GM21526 (cell line): Measurements from ENCODE around the gene KCNC4.

Experiments used
- ATAC-seq: cut with Tn5 transposase; IDR thresholded peaks from one replicate; pipeline ENCODE4 v1.9.1; 2021; ENCODE audit warnings: moderate library complexity; ENCODE audit not compliant: unreplicated experiment, low FRiP score

KCNC4 gene

DNA sequence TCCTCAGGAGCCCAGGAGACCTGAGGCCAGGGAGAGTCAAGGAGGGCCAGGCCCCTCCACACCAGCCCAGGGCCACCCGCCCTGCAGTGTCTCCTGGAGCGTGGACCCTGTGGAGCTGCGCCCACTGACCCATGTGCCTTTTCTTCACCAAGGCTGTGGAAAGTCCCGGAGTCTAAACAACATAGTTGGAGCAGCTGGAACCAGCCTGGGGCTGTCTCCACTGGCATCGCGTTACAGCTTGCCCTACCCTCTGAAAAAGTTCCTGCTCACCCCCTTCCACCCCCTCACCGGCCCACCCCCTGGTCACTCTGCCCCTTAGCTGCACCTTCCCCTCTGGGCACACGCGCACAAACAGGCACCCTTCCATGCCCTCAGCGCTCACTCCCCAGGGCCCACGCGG, 18.3 kb downstream of the KCNC4 start:
- no peak for ATAC-seq

DNA sequence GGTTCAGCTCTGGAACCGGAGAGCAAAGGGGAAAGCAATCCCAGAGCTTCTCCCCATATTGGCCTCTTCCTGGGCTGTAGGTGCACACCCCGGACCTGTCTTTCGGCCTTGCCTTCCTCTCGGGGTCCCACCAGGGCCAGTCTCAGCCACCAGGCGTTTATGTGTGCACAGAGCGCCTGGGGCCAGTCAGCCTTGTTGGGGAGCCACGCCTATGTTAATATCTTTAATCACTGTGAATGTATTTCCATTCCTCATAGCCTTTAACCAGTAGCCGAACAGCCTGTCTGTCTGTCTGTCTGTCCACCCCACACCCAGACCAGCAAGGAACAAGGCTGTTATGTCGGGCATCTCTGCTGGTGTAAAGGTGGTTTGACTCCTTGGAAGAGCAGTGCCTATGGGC, 18.8 kb downstream of the KCNC4 start:
- no peak for ATAC-seq

DNA sequence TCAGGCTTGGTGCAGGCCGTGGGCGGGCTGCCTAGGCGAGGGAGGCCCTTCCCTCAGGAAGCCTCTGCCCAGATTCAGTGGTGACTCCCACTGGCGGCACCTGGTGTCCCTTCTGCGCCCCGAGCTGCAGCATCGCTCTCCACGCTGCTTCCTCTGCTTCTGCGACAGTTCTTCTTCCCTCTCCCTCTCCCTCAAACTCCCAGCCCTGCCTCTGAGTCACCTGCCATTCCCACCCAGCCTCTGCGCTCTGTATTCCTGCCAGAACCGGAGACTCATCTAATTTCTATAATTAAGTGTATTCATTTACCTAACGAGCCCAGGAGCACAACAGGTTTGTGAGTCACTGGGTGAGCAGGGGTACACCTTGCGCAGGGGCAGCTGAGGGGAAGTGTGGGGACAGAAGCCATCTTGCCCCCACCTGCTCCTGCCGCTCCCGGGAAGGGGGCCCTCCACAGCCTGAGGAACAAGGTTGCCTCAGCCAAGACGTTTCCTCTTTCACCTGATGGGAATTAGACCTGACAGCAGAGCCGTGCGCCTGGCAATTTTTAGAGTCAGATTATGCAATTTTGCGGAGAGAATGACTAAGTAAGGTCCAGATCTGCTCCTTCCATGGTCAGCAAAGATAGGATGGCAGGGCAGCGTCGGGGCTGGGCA, 19.4 kb downstream of the KCNC4 start:
- ATAC-seq: no peak

DNA sequence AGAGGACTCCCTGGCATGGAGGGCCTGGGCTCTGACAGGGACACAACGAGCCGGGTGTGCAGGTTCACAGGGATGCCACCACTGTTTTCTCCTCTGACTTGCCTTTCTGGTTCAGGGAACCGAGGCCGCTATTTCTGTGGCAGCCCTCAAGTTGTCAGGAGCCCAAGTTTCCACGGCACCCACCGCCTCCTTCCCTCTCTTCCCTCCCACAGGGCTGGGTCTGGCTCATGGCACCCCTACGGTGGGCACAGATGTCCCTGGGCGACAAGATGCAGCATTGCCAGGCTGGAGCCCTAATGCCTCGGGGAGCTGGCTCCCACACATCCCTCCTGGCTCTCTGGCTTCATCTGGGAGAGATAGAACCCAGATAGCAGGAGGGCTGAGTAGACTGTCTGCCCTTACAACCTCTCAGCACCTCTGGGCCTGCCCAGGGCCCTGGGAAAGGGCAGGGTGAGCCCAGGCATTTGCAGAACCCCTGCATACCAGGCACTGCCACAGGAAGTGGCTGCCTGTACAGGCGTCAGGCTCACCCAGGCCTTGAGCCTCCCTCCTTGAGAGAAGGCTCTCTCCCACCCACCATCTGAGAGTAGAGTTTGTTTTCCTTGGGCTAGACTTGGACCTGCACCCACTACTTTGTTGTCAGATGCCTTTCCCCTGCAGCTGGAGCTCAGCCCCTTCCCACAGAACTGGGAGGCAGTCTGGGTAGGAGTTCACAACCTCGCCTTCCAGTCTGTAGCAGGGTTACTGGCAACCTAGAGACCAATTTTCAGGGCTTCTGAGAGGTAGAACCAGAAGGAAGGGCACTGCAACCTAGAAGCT, 20.5 kb downstream of the KCNC4 start:
- no peak for ATAC-seq

DNA sequence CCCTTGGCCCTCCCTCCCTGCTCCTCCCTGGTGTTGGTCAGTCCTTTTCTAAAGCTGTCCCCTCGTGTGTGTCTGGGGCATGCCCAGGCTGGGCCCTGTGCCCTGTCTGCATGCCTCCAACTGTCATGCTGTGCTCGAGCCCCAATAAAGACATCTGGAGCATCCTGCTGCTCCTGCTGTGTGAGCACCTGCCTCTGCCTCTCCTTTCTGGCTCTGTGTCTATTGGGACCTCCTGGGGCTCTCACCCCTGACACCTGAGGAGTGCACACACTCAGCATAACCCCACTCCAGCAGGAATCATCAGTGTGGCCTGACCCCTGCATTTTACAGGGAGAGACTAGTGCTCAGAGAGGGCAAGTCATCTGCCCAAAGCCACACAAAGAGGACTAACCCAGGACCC, 23.7 kb downstream of the KCNC4 start:
- no peak for ATAC-seq

DNA sequence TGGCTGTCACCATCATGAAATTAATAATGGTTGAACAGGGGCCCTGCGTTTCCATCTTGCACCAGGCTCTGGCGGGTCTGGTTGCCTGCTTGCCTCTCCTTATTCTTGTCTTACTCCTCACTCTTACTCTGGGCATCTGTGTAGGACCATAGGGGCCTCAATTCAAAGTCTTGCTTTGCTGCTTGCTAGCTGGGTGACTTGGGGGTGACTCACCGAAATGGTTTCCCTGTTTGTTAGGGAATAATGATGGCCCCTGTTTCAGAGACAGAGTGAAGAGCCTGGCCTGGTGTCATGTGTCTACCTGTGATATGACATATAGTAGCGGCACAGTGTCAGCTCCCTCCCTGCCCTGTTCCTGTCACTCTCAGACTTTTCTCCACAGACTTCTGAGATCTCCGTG, 24.6 kb downstream of the KCNC4 start:
- ATAC-seq: no peak

DNA sequence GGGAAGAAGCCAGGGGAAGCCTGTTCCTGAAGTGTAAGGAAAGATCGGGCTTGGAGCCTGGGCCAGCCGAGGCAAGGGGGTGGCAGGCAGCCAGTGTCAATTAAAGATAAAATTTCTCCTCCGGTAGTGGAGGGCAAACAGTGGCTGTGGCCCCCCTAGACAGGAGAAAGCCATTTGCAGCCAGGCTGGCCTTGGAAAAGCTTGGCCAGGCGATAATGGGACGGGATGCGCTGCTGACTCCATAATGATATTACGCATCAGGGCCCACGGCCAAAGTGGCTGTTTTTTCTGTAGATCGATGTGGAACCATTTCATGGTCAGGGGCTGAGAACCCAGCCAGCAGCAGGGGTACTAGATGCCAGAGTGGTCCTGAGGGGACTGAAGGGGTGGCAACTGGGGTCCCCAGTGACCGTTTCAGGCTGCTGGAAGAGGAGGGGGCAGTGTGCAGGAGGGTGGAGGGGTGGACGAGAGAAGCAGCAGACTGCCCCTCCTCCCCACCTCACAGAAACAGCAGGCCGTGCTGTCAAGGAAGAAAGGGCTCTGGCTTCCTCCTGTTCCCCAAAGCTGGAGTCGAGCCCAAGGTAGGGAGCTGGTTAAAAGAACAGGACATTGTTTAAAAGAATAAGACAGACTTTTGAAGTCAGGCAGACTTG, 25.2 kb downstream of the KCNC4 start:
- ATAC-seq: no peak

DNA sequence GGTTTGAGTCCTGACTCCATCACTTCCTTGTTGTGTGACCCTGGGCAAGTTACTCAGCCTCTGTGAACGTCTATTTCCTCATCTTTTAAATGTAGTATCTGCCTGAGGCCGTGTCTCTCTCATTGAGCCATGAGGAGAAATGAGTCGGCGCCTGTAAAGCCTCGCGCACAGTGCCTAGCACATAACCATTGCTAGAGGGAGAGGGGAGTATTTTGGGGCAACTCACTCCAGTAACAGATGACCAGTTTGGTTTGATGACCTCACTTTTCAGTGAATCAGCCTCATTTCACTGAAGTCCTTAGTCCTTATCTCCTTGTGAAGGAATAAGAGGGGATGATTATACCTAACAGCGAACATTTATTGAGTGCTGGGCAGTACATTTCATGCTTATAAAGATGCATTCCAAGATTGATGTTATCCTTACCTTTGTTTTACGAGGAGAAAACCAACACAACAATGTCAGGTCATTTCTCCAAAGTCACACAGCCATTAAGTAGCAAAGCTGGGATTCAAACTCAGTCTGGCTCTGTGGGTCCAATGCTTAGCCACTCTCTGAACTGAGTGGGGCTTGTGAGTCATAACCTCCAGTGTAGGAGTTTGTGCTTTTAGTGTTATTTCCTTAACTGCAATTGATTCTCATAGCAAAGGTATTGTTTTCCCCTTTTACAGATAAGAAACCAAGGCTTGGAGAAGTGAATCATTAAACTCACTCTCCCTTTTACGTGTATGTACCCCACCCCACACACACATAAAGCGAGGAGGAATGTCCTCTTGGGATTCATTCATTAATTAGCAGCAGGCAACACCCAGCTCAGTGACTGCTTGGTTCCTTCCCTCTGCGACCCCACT, 25.9 kb downstream of the KCNC4 start:
- no peak for ATAC-seq

DNA sequence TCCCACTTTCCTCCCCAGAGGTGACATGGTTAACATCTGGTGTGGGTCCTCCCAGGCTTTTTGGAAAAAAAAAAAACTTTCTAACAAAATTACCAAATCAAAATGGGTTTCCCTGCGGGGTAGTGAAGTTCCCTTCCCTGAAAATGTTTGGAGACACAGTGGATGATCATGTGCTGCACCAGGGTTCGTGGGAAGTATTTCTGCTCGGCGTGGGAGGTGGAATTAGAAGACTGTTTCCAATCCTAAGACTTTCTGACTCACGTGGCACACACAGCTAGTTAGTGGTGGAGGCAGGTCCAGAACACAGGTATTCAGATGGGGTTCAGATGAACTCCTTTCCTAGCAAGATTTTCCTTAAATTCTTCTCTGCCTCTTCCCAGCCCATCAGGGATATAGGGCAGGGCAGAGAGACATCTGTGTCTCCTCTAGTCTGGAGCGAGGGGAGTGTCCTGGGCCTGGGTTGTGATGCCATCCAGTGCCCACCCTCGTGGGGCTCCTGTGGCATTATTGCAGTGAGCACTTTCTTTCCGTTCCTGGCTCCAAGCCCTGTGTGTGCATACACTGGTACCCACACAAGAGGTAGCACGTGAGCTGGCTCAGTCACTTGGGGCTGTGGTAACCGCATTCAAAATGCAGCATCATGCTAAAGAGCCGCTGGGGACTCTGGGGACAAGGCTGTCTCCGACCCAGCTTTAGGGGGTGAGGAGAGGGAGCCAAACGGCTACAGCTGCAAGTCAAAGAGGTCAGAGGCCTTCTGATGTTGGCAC, 27.5 kb downstream of the KCNC4 start:
- no peak for ATAC-seq

DNA sequence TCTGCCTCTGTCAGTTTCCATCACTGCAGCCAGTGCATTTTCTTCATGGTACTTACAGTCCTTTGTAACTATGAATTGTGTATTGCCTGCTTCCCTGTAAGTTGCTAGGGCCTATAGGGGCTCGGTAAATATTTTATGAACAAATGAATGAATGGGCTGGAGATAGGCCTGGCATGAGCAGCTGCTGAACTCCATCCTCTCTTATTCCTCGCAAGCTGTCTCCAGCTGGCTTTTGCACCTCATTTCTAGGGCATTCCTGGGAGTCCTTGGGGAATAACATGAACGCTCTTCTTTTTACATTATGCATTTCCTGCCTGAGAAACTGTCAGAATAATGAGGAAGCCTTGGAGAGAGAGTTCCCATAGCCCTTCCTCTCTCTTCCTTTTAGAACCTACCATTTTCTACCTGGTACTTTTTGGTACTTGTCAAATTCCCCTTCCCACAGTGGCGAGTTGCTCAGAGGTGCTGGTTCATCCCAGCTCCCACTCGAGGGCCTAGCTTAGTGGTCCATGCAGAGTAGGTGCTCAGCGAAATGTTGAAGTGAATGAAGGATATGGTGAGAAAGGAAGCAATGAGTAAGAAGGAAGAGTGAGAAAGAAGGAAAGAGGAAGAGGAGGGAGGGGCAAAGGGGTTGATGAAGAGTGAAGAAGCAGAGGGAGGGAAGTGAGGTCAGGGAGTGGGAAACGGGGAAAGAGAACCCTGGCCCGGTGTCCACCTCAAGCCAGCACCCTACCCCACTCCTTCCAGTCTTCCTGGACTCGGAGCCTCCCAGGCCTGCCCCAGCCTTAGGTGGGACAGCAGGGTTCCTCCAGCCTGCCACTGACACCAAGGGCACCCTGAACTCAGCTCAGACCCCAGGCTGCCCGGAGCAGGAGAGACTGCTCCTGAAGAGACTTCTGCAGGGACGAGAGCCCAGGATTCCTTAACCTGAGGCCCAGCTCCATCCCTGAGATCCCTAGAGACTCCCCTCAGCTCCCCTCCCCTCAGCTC, 29.6 kb downstream of the KCNC4 start:
- no peak for ATAC-seq

DNA sequence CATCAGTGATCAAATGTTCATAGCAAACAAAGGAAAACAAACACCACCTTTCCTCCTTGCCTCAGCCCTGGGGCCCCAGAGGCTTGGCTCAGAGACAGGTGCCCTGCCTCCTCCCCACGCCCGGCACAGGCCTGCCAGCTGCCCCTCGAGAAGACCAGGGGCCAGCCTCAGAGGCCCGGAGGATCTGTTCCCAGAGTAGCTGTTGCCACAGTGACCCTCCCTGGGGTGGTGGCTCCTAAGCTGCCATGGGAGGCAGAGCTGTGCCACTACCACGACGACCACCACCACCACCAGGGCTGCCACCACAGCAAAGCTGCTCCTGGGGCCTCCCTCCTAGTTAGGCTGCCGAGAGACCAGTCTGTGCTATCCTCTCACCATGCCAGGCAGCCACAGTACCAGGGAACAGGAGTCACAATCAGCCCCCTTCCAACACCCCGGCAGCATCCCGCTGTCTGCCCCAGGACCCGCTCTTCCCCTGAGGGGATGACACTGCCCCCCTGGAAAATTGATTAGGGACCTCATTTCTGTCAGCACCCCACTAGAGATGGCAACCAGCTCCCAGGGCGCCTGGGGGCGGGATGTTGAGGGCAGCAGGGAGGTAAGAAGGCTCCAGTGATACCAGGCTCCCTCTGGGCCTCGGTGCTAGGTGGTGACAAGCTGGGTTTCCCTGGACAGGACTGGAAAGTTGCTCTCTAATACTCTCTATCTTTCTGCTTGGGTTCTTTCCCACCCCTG, 30.5 kb downstream of the KCNC4 start:
- no peak for ATAC-seq

DNA sequence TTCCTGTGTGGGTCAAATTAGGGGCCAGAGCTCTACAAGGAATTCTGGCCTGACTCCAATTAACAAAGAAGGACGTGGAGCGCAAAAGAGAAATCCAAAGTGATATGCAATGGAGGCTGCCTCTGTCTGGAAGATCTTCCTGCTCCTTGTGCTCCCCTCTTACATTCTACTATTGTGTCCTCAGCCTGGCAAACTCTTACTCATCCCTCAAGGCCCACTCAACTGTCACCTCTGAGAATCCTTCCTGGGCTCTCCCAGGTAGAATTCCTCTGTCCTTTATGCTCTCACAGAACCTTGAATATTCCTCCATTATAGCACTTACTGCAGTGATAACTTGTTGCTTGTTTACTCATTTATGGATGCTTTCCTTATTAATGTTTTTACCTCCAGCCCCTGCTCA, 31.4 kb downstream of the KCNC4 start:
- ATAC-seq: no peak

DNA sequence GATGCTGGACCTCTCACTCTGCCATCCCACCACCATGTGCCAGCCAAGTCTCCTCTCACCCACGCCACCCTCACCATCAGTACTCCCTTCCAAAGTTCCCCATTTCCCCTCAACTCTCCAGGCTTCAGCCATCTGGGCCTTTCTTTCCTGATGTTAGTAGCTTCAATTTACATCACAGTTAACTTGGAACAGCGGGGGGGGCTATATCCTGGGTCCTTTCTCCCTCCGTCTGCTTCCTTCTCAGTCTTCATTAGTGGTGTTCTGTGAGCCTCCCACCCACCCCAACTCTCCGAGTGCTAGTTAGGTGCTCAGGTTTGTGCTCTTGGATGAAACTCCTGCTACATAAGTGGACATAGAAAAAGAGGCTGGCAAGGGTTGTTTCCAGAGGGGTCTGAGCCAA, 31.9 kb downstream of the KCNC4 start:
- ATAC-seq: no peak

DNA sequence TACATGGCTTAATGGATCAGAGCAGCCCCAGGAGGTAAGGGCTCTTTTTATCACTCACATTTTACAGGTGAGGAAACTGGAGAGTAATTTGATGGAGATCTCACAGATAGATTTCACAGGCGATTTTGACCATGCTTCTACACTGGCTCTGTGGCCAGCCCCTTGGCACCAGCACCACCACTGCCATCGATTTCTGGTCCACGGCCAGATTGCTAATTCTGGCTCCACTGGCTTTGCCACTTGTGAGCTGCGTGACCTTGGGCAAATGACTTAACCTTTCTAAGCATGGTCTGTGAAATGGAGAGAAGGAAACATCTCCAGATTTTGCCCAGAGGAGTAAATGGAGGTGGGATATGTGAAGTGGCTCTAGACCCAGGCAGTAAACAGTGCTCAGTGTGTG, 32.6 kb downstream of the KCNC4 start:
- no peak for ATAC-seq

DNA sequence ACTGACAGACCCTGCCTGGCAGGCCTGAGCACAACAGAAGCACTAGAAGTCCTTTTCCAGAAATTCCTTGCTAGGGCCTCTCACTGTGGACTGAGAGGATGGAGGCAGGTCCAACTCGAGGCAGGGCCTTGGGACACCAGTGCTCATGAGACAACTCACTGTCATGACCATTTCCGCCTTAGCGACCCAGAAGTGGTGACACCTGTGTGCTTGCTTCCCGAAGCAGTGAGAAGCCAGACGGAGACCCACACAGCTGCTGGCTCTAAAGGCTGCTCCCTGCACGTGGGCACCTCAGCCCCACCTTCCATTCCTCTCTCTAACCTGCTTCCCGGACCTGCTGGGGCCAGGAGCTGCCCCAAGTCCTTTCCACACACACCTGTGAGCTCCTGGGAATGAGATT, 33.0 kb downstream of the KCNC4 start:
- ATAC-seq: no peak

DNA sequence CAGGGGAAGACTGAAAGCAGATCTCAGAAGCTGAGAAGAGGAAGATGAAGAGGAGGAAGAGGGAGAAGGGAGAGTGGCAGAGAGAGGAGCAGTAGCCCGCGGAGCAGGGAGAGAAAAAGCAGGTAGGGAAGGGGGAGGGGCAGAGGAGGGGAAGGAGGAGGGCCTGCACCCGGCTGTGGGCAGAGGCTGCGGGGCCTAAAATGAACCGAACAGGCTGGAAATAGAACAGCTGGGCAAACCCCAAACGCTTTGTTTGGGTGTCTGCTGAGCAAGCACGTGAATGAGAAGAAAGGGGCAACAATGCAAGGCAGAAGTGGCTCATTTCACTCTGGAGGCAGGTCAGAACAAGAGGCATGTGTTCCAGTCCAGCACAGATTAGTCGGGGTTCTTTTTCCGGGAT, 33.5 kb downstream of the KCNC4 start:
- no peak for ATAC-seq

DNA sequence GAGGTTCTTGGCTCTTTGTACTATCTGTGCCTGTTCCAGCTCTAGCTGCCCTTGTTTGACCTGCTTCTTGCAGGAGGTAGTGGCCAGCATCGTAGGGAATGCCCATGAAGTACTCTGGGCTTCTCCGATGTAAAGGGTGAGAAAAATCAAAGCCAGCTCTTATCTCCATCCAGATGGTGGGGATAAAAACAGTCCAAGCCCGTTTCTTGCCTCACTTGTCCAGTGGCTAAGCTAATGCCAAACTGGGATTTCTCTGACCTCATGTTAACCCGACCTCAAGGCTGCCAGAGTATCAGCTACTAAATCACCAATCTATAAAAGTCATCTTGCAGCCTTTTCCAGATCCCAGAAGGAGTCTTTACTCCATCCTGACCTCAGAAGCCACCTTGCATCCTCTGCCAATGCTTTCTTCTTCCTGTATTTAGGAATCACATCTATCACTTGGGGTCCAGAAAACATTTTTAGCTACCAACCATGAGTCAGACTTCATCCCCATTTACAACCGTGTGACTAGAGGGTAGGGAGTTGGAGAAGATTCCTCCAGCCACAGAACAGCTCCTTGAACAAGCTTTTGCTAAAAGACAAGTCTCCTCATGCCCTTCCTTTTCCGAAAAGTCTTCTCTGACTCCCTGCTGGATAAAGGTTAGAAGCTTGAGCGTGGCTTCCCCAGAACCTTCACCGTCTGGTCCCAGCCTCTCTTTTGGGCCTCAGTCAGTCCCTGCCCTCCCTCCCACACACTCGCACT, 35.9 kb downstream of the KCNC4 start:
- ATAC-seq: no peak

DNA sequence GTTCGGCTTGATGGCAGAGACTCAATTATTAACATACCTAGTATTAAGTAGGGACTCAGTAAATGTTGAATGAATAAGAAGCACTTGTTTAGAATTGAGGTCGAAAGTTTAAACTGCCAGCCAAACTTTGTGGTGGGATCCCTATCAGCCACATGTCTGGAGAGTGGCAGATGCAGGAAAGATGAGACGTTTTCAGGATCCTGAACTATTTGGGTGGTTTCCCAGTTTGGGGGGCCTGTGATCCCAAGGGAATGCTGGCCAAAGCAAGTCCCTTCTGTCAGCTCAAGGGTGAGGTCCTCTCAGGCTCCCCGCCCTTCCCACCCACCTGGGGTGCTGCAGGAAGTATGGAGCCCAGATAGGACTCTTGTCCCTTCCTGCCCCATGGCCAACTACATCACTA, 38.6 kb downstream of the KCNC4 start:
- ATAC-seq: no peak
